Psoas muscle (tissue), 8 donors: ENCODE results near the gene RTP5. TPM values are rescaled to one million over a fixed set of nuclear protein-coding genes. Genes with fewer than 3 reads are reported as not detected.

ENCODE experiments used
- ATAC-seq, 4 donors: fragments of 200-7000 bp; cut with Tn5 transposase; one replicate each; pipeline ENCODE4 v1.9.1; 2020; ENCODE audit warnings: moderate library complexity in 3 of 4, mild to moderate bottlenecking in 2 of 4
- DNase-seq, 2 donors: peaks; one replicate each; pipeline ENCODE4 v3.0.0-alpha.2; 2020
- H3K27ac ChIP-seq: fragments of 200-600 bp; one replicate; pipeline ENCODE4 v1.8.0; 2022
- H3K27me3 ChIP-seq, 3 donors: fragments of 200-600 bp in 1 of 3; one replicate each; pipeline versions ENCODE4 v1.6.1 to v1.8.0; 2013 to 2022; ENCODE audit warnings: low read length in 2 of 3, mild to moderate bottlenecking in 2 of 3, moderate library complexity in 1 of 3; ENCODE audit not compliant: insufficient read depth in 3 of 3
- H3K36me3 ChIP-seq, 2 donors: fragments of 200-600 bp in 1 of 2; one replicate each; pipeline versions ENCODE4 v1.6.1 to v1.8.0; 2013 to 2022; ENCODE audit warnings: low read depth in 1 of 2, mild to moderate bottlenecking in 1 of 2, moderate library complexity in 1 of 2; ENCODE audit not compliant: insufficient read depth in 1 of 2
- H3K4me1 ChIP-seq: fragments of 200-600 bp; one replicate; pipeline ENCODE4 v1.8.0; 2022
- H3K4me3 ChIP-seq: fragments of 200-600 bp; one replicate; pipeline ENCODE4 v1.8.0; 2022; ENCODE audit warnings: mild to moderate bottlenecking
- H3K9me3 ChIP-seq: fragments of 200-600 bp; one replicate; pipeline ENCODE4 v1.8.0; 2022
- WGBS, 3 donors: extraction: QIAGEN DNeasy Blood & Tissue Kit; methylation state at CpG; one replicate each; pipeline versions ENCODE4 v1.1.6 to v1.1.7; 2013; 5-methylcytosine and 5-hydroxymethylcytosine counted together
- intact Hi-C, 2 donors: fragments of 100-400 bp; cut with DNase I; formaldehyde crosslinking; loops; one replicate each; pipeline versions ENCODE4 v1.11.0 to v1.14.2; 2022
- polyA plus RNA-seq, 3 donors: library from polyadenylated mRNA; stranded (reverse); fragments of 200-250 nt; gene quantifications; one replicate each; pipeline ENCODE4 v1.2.3, GENCODE V29; 2013
- total RNA-seq, 4 donors: library from RNA; stranded (reverse); fragmentation: NEBNext Ultra II Directional in 2 of 4; extraction: Animal tissue kit (Norgen Biotek cat#: 25700) in 2 of 4; gene quantifications; one replicate each; pipeline versions ENCODE4 v1.2.1 to v1.2.4, GENCODE V29; 2021 to 2023
- TF ChIP-seq, protein P1 (sequence below): fragments of 200-600 bp; IDR thresholded peaks from one replicate; pipeline ENCODE4 v1.8.0; 2022; ENCODE audit warnings: antibody characterized with exemption
- donor health status: healthy with polysubstance abuse.
- donor health status: DM: no; HTN: no; CAD: no; lungs with moderate emphysema.
- donor health status: Bipolar disorder and iron deficiency.
- donor health status: healthy.
- donor health status: DM: yes; HTN: yes; CAD: no.
- donor health status: DM: no; HTN: no; CAD: no.
- donor health status: DM: no; HTN: no; CAD: no.
- donor health status: DM: yes; HTN: yes; CAD: no.

Gene RTP5
- total and polyA plus RNA-seq, 7 donors = 0.01 TPM; not detected in 6

DNA sequence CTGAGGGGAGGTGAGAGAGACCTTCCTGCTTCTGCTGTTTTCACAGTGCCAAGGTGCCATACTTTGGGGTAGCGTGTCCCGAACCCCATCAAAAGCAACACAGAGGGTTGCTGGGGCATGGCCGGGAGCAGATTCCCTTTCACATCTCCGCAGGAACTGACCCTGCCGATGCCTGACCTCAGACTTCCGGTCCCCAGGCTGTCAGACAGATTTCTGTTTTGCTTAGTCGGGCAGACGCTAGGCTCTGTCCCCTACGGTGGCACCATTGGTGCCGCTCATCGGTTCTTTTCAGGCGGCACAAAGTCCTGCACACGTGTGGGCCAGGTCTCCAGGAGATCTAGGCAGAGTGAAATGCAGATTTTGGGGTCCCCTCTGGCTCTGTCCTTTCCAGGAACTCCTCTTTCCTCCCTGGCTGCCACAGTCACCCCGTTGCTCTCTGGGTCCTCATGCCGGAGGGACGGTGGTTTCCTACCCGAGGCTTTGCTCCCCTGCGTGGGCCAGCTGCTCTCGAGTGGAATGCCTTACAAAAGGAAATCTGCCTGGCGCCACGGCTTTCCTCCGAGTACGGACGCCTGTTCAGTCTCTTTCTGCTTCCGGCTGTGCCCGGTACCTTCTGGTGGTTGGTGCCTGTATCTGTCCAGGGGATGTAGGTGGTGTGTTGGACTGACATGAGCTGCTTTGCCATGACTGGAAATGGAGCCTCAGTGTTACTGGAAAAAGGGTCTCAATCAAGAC lies 39.3 kb downstream of the RTP5 start:
- ATAC-seq (no peak), DNase-seq (no peak)
- WGBS, 3 donors = 80 to 86% (median 81%) methylated on average over 26 of the region's 26 CpGs

DNA sequence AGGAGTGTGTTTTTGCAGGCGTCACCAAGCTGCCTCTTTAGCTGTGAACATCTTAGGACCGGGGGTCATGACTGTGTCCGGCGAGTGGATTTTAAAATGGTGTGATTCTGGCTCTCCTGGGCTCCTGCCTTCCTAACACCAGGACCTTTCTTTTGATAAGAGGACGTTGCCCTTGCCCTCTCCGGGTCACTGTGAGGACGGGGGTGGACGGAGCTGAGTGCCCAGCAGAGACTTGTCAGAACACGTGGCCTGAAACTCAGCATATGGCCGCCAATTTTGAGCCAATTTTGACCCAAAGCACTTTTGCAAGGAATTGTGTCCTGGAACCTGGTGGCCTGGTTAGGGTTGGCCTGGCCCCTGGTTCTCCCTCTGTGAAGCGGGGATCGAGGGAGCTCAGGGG lies 40.2 kb downstream of the RTP5 start:
- no peak for ATAC-seq
- TF ChIP-seq, protein P1, sequence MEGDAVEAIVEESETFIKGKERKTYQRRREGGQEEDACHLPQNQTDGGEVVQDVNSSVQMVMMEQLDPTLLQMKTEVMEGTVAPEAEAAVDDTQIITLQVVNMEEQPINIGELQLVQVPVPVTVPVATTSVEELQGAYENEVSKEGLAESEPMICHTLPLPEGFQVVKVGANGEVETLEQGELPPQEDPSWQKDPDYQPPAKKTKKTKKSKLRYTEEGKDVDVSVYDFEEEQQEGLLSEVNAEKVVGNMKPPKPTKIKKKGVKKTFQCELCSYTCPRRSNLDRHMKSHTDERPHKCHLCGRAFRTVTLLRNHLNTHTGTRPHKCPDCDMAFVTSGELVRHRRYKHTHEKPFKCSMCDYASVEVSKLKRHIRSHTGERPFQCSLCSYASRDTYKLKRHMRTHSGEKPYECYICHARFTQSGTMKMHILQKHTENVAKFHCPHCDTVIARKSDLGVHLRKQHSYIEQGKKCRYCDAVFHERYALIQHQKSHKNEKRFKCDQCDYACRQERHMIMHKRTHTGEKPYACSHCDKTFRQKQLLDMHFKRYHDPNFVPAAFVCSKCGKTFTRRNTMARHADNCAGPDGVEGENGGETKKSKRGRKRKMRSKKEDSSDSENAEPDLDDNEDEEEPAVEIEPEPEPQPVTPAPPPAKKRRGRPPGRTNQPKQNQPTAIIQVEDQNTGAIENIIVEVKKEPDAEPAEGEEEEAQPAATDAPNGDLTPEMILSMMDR = no peak
- H3K36me3 ChIP-seq = no peaks in the 10 kb centered on the region
- H3K9me3 ChIP-seq = no peaks in the 10 kb centered on the region
- DNase-seq = peak in 1 of 2 donors; percentile 23
- intact Hi-C loops = no loop called here
- WGBS, 3 donors = 92 to 95% (median 93%) methylated on average over 12 of the region's 12 CpGs
- no peak overlapping the region for H3K27ac ChIP-seq
- H3K27me3 ChIP-seq = peaks cover 0 to 3% (median 0%) of the 10 kb centered on the region in 3 donors
- H3K4me3 ChIP-seq = no peak overlapping the region
- H3K4me1 ChIP-seq = no peaks in the 10 kb centered on the region

More for the DNA sequence above, 39.3 kb downstream of the RTP5 start:
- Histone ChIP-seq H3K27me3 (peaks cover 0 to 4% (median 2%) of the 10 kb centered on the region in 3 donors), H3K36me3 (no peaks in the 10 kb centered on the region), H3K27ac (no peak overlapping the region), H3K9me3 (no peaks in the 10 kb centered on the region), H3K4me1 (no peaks in the 10 kb centered on the region), H3K4me3 (no peak overlapping the region)
- intact Hi-C loops = no loop called here
- TF ChIP-seq, protein P1 = no peak

GRCh38 chr2:241910604-241911520 lies 41.3 kb downstream of the RTP5 start:
- H3K4me3 ChIP-seq = no peak overlapping the region
- no peak overlapping the region for H3K27ac ChIP-seq
- WGBS, 3 donors = 92 to 94% (median 92%) methylated on average over 22 to 26 of the region's 26 CpGs
- ATAC-seq = no peak
- DNase-seq = no peak
- H3K9me3 ChIP-seq = no peaks in the 10 kb centered on the region
- no peaks in the 10 kb centered on the region for H3K36me3 ChIP-seq
- no peaks in the 10 kb centered on the region for H3K4me1 ChIP-seq
- H3K27me3 ChIP-seq = peaks cover 0 to 3% (median 0%) of the 10 kb centered on the region in 3 donors
- TF ChIP-seq, protein P1 = no peak
- intact Hi-C loops = no loop called here

DNA sequence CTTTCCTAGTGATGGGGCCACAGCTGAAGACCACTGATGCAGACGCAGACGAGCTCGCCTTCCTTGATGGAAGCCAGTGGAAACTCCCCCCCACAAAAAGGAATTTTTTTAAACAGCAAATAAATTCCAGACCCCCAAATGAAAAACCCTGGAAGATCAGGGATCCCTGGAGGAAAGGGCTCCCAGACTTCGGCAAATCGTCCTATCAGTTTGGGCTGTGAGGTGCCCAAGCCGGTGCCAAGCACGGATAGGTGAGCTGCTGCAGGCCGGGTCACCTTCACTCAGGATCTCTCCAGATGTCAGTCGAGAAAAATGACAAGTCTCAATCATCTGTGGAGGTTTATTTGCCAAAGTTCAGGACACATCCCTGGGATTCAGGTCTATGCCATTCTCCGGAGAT lies 42.0 kb downstream of the RTP5 start:
- WGBS, 3 donors = 86 to 98% (median 95%) methylated on average over 10 of the region's 10 CpGs
- Histone ChIP-seq H3K36me3 (no peaks in the 10 kb centered on the region), H3K27ac (no peak overlapping the region), H3K4me3 (no peak overlapping the region), H3K9me3 (no peaks in the 10 kb centered on the region), H3K27me3 (peaks cover 0 to 3% (median 0%) of the 10 kb centered on the region in 3 donors), H3K4me1 (no peaks in the 10 kb centered on the region)
- no peak for DNase-seq
- TF ChIP-seq, protein P1 = no peak
- intact Hi-C loops = no loop called here
- ATAC-seq = no peak
